ENCODE results near the gene PRDM13. TPM values are rescaled to one million over a fixed set of nuclear protein-coding genes. Genes with fewer than 3 reads are reported as not detected.

Gene PRDM13
- total RNA-seq (ENCODE audit: unreplicated experiment): not detected
- long read RNA-seq: 0 reads

GRCh38 chr6:99606656-99607415 is at the start of gene PRDM13:
TSS of gene PRDM13 (plus strand) at chr6:99606833. CDS start at chr6:99607035, 202 bp downstream.
- no peaks in the 10 kb centered on the region for H3K36me3 Mint-ChIP-seq (ENCODE audit: low read depth, unreplicated experiment)
- no peak within 1 kb of the TSS for H3K4me3 Mint-ChIP-seq (ENCODE audit: unreplicated experiment)
- no peak for TF ChIP-seq CTCF (IDR thresholded peaks at IDR 0.05; ENCODE audit: unreplicated experiment)

GRCh38 chr6:99559057-99559456 is 47.6 kb upstream of the PRDM13 start:
- Mint-ChIP-seq H3K9me3 (ENCODE audit: unreplicated experiment) (no peaks in the 10 kb centered on the region), H3K27ac (ENCODE audit: unreplicated experiment) (peak overlapping the region; percentile 84), H3K27me3 (ENCODE audit: unreplicated experiment) (no peaks in the 10 kb centered on the region), H3K4me3 (ENCODE audit: unreplicated experiment) (no peak overlapping the region), H3K36me3 (ENCODE audit: low read depth, unreplicated experiment) (peaks cover 26% of the 10 kb centered on the region), H3K4me1 (ENCODE audit: unreplicated experiment) (no peaks in the 10 kb centered on the region)
- TF ChIP-seq CTCF (IDR thresholded peaks at IDR 0.05; ENCODE audit: unreplicated experiment): no peak
- DNase-seq (ENCODE audit: low spot score): no peak

More at GRCh38 chr6:99606656-99607415, at the start of gene PRDM13:
- no peaks in the 10 kb centered on the region for H3K9me3 Mint-ChIP-seq (ENCODE audit: unreplicated experiment)
- peak within 1 kb of the TSS; percentile 67 for H3K27ac Mint-ChIP-seq (ENCODE audit: unreplicated experiment)
- peaks cover 18% of the 10 kb centered on the region for H3K4me1 Mint-ChIP-seq (ENCODE audit: unreplicated experiment)
- H3K27me3 Mint-ChIP-seq (ENCODE audit: unreplicated experiment): peaks cover 38% of the 10 kb centered on the region
- no peak for DNase-seq (ENCODE audit: low spot score)

DNA sequence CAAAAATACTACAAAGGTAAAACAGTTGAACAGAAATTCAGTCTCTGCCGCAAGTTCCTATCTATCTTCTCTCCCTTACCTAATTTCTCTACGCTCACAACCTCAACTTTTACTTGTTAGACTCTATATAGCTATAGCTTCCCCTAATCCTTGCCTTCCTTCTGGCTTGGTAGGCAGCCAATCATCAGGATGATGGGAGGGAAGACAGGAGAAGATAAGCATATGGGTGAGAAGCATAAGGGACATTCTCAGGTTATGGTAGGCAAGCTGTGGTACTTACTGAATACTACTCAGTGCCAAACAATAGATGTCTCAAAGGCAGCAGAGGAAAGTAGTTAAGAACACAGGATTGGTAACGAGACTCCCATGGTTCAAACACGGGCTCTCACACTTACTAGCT is 46.0 kb upstream of the PRDM13 start:
- no peak overlapping the region for H3K27ac Mint-ChIP-seq (ENCODE audit: unreplicated experiment)
- H3K27me3 Mint-ChIP-seq (ENCODE audit: unreplicated experiment): no peaks in the 10 kb centered on the region

DNA sequence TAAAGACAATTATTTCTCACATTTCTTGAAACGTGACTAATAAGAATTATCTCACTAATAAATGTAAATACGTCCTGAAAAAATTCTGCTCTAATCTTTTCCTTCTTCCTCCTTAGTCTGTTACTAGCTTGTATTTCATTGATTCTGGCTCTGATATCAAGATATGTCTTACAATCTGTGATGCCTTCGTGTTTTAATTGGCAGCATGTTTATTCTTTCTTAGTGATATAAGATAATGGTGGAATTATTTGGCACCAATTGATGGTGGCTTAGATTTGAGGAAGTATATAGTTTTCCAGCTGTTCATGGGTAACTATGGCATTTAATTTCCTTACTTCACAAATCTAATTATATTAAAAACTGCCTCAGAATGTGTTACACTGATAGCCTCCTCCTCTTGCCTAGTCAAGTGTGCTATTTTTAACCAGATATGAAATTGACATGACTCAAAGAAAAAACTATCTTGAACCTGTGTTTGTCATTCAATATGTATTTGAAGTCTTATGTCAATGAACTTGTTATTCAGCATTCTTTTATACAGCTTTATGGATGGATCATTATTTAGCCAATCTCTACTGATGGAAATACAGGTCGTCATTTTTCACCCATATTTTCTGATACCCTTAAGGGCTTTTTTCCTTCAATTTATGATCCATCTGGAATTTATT is 43.4 kb upstream of the PRDM13 start:
- Mint-ChIP-seq H3K27me3 (ENCODE audit: unreplicated experiment) (no peaks in the 10 kb centered on the region), H3K36me3 (ENCODE audit: low read depth, unreplicated experiment) (peaks cover 4% of the 10 kb centered on the region), H3K27ac (ENCODE audit: unreplicated experiment) (no peak overlapping the region), H3K9me3 (ENCODE audit: unreplicated experiment) (no peaks in the 10 kb centered on the region), H3K4me1 (ENCODE audit: unreplicated experiment) (peaks cover 14% of the 10 kb centered on the region), H3K4me3 (ENCODE audit: unreplicated experiment) (no peak overlapping the region)
- no peak for TF ChIP-seq CTCF (IDR thresholded peaks at IDR 0.05; ENCODE audit: unreplicated experiment)
- no peak for DNase-seq (ENCODE audit: low spot score)

More for the DNA sequence above, 46.0 kb upstream of the PRDM13 start:
- Mint-ChIP-seq H3K36me3 (ENCODE audit: low read depth, unreplicated experiment) (peaks cover 14% of the 10 kb centered on the region), H3K4me3 (ENCODE audit: unreplicated experiment) (no peak overlapping the region), H3K4me1 (ENCODE audit: unreplicated experiment) (no peaks in the 10 kb centered on the region), H3K9me3 (ENCODE audit: unreplicated experiment) (no peaks in the 10 kb centered on the region)
- no peak for TF ChIP-seq CTCF (IDR thresholded peaks at IDR 0.05; ENCODE audit: unreplicated experiment)
- DNase-seq (ENCODE audit: low spot score): no peak
